ENCODE measurements around the gene MSMB. TPM values are rescaled to one million over a fixed set of nuclear protein-coding genes. Genes with fewer than 3 reads are reported as not detected.
A peak's percentile ranks its signal among the peaks of the same experiment; 100 is the strongest.
"Not testable (repeated sequence)": the region's sequence is repeated elsewhere in the genome, so short reads cannot be mapped to it uniquely, and the experiment has no call there.

Gene MSMB
- total RNA-seq, 2 donors from 2014 or later, result not detected

DNA sequence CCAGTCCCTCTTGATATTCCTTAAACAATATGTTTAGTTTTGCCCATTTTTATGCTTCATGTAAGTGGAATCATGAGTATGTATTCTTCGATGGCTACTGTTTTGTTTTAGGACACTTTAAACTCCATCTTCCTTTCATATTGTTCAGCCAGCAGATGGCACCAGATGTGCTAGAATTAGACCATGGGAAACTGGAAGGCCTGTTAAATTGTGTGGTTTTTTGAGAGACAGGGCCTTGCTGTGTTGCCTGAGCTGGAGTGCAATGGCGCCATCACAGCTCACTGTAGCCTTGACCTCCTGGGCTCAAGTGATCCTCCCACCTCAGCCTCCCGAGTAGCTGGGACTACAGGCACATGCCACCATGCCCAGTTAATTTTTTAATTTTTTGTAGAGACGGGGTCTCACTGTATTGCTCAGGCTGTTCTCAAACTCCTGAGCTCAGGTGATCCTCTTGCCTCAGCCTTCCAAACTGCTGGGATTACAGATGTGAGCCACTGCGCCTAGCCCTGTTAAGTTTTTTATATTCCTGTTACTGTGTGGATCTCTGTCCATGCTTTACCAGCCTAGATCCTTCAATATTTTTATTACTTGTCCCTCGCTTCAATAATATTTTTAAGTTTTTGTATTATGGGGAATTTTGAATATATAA, 62.4 kb downstream of the MSMB start:
- DNase-seq (peak; percentile 25), ATAC-seq (peak; percentile 73 to 86)
- intact Hi-C loops (cut with DNase I), result not testable (repeated sequence)

Other genes with a start within 250 kb of the MSMB start
- 1 to 10 TPM; 7.7 to 9.2 TPM for gene AGAP4, start 198.8 kb downstream of the MSMB start, total RNA-seq
- gene TIMM23, start 73.8 kb downstream of the MSMB start, total RNA-seq, result 10 to 100 TPM; 59.2 to 80.5 TPM
- gene NCOA4, start 15.6 kb downstream of the MSMB start, total RNA-seq, result 100 to 1,000 TPM; 178 to 206 TPM
- not detected for gene ANTXRL, start 240.7 kb upstream of the MSMB start, total RNA-seq